Endothelial cell (in vitro differentiated cells): ENCODE measurements around the gene IFIH1. TPM values are rescaled to one million over a fixed set of nuclear protein-coding genes. Genes with fewer than 3 reads are reported as not detected.
A peak's percentile ranks its signal among the peaks of the same experiment; 100 is the strongest.

Experiments
- DNase-seq: peaks from one replicate; pipeline ENCODE4 v3.0.0; 2021; ENCODE audit warnings: low spot score
- H3K27ac Mint-ChIP-seq: one replicate; pipeline ENCODE4 v1.8.0; 2021; ENCODE audit warnings: mixed read lengths, inconsistent platforms; ENCODE audit not compliant: unreplicated experiment
- H3K27me3 Mint-ChIP-seq: one replicate; pipeline ENCODE4 v1.8.0; 2021; ENCODE audit warnings: mild to moderate bottlenecking, moderate library complexity, mixed read lengths, inconsistent platforms; ENCODE audit not compliant: unreplicated experiment
- H3K36me3 Mint-ChIP-seq: one replicate; pipeline ENCODE4 v1.8.0; 2021; ENCODE audit warnings: mild to moderate bottlenecking, low read depth, mixed read lengths, inconsistent platforms; ENCODE audit not compliant: unreplicated experiment
- H3K4me1 Mint-ChIP-seq: one replicate; pipeline ENCODE4 v1.8.0; 2021; ENCODE audit warnings: mild to moderate bottlenecking, mixed read lengths, inconsistent platforms; ENCODE audit not compliant: unreplicated experiment
- H3K4me3 Mint-ChIP-seq: one replicate; pipeline ENCODE4 v1.8.0; 2021; ENCODE audit warnings: mild to moderate bottlenecking, mixed read lengths, inconsistent platforms; ENCODE audit not compliant: unreplicated experiment
- H3K9me3 Mint-ChIP-seq: one replicate; pipeline ENCODE4 v1.8.0; 2021; ENCODE audit warnings: mixed read lengths, inconsistent platforms; ENCODE audit not compliant: unreplicated experiment
- long read RNA-seq: library from polyadenylated mRNA; unstranded; transcript quantifications from one replicate; pipeline ENCODE4 v2.0.0, GENCODE V29; 2020; ENCODE audit not compliant: unreplicated experiment
- total RNA-seq: library from RNA; stranded (reverse); fragmentation: NEBNext Ultra II Directional; extraction: Animal tissue kit (Norgen Biotek cat#: 25700); gene quantifications from one replicate; pipeline ENCODE4 v1.2.1, GENCODE V29; 2021; ENCODE audit not compliant: unreplicated experiment
- TF ChIP-seq, protein P1 (sequence below): fragments of 200-600 bp; sonication (generic); IDR thresholded peaks from one replicate; pipeline ENCODE4 v1.5.0; 2021; ENCODE audit warnings: antibody characterized with exemption; ENCODE audit not compliant: unreplicated experiment

The IFIH1 gene
- total RNA-seq = 5.2 TPM
- long read RNA-seq, partial matches to known transcripts = 1 of 2 reads
- long read RNA-seq, other reads (novel, unspliced or antisense) = 0 of 2 reads

- Mint-ChIP-seq H3K9me3 (no peaks in the 10 kb centered on the region), H3K27ac (peak within 1 kb of the TSS; percentile 83), H3K27me3 (peaks cover 3% of the 10 kb centered on the region), H3K4me3 (peak within 1 kb of the TSS; percentile 93), H3K36me3 (no peaks in the 10 kb centered on the region), H3K4me1 (peaks cover 9% of the 10 kb centered on the region)
- TF ChIP-seq, protein P1, sequence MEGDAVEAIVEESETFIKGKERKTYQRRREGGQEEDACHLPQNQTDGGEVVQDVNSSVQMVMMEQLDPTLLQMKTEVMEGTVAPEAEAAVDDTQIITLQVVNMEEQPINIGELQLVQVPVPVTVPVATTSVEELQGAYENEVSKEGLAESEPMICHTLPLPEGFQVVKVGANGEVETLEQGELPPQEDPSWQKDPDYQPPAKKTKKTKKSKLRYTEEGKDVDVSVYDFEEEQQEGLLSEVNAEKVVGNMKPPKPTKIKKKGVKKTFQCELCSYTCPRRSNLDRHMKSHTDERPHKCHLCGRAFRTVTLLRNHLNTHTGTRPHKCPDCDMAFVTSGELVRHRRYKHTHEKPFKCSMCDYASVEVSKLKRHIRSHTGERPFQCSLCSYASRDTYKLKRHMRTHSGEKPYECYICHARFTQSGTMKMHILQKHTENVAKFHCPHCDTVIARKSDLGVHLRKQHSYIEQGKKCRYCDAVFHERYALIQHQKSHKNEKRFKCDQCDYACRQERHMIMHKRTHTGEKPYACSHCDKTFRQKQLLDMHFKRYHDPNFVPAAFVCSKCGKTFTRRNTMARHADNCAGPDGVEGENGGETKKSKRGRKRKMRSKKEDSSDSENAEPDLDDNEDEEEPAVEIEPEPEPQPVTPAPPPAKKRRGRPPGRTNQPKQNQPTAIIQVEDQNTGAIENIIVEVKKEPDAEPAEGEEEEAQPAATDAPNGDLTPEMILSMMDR = no peak
- DNase-seq = peak; percentile 68
Observed at GRCh38 chr2:162318328-162319180, at the start of gene IFIH1. IFIH1 (minus strand) TSS chr2:162318684; CDS start chr2:162318307, 377 bp downstream.

- H3K4me1 Mint-ChIP-seq = peaks cover 3% of the 10 kb centered on the region
- H3K27ac Mint-ChIP-seq = no peak overlapping the region
- no peak for DNase-seq
- TF ChIP-seq, protein P1 = no peak
- no peaks in the 10 kb centered on the region for H3K27me3 Mint-ChIP-seq
- H3K36me3 Mint-ChIP-seq = no peaks in the 10 kb centered on the region
- no peak overlapping the region for H3K4me3 Mint-ChIP-seq
- H3K9me3 Mint-ChIP-seq = no peaks in the 10 kb centered on the region
Observed at GRCh38 chr2:162365392-162365791, 46.9 kb upstream of the IFIH1 start.

DNA sequence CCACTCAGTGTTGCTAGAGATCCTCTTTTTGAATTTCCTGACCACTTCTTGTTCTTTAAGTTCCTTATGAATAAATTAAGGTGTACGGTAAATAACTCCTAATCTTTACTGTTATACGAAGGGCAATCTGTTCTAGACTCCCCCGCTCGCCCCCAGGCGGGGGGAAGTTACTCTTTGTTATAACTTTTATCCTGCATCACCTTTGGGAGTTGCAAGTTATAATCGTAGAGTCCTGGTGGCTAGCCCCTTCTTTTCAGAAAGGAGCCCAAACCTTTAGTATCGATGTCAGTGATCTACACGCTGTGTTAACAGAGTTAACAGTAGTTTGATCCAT, 26.1 kb upstream of the IFIH1 start:
- no peaks in the 10 kb centered on the region for H3K36me3 Mint-ChIP-seq
- H3K9me3 Mint-ChIP-seq = no peaks in the 10 kb centered on the region
- peaks cover 32% of the 10 kb centered on the region for H3K4me1 Mint-ChIP-seq
- H3K27me3 Mint-ChIP-seq = no peaks in the 10 kb centered on the region
- TF ChIP-seq, protein P1 = no peak
- no peak for DNase-seq
- H3K4me3 Mint-ChIP-seq = peak overlapping the region; percentile 97
- H3K27ac Mint-ChIP-seq = peak overlapping the region; percentile 89

DNA sequence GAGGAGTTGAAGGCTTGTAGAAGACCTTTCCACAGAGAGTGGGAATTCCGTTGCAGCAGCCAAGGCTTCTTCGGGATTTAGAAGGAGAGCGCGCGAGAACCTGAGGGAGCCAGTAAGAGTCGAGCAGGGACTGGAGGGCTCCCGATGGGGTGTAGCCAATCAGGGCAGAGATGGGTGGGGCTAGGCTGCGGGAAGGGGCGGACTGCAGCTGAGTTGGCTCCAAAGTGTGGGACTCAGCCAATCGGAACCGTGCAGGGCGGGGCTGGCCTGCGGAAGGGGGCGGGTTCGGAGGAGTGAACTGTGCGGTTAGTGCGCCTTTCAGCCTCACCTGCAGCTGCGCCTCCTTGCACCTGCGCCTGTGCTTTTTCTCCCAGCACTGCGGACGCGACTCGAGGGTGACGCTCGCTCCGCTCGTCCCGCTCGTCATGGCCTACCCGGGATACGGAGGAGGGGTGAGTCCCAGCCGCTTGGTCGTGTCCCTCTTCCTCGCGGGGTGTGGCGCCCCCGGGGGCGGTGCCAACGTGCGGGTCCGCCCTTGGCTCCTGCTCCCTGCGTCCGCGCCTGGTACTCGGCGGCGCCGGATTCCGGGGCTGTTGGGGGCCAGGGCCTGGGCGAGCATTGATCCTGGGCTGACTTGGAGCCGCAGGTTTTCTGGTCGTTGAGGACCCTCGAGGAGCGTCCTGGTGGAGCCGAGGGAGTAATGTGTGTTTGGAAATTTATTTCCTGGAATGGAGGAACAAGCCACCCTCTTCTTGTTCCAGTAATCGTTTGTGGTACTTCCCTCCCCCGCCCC, 25.5 kb upstream of the IFIH1 start, which contains the start of gene GCA:
Gene GCA, plus strand, starts transcription at position 309 of the 793 bp plus-strand sequence. Its CDS starts 117 bp downstream, at position 426.
- H3K27me3 Mint-ChIP-seq = no peaks in the 10 kb centered on the region
- DNase-seq = peak; percentile 97
- peak within 1 kb of the TSS; percentile 97 for H3K4me3 Mint-ChIP-seq
- peaks cover 32% of the 10 kb centered on the region for H3K4me1 Mint-ChIP-seq
- no peaks in the 10 kb centered on the region for H3K9me3 Mint-ChIP-seq
- TF ChIP-seq, protein P1 = no peak
- H3K27ac Mint-ChIP-seq = peak within 1 kb of the TSS; percentile 89
- no peaks in the 10 kb centered on the region for H3K36me3 Mint-ChIP-seq
